IMR-90 (cell line): ENCODE results near the gene KRT73. TPM values are rescaled to one million over a fixed set of nuclear protein-coding genes. Genes with fewer than 3 reads are reported as not detected.

Experiments used
- ATAC-seq: fragments of 200-7000 bp; cut with Tn5 transposase; 2 replicates; pipeline ENCODE4 v1.9.1; 2020; ENCODE audit warnings: low read depth, mild to moderate bottlenecking, moderate library complexity
- BruUV-seq: library from RNA; stranded (reverse); fragments of 400-500 nt; replicated peaks from 2 replicates; lab custom pipeline; 2021; lab: Mats Ljungman, UMichigan
- CTCF ChIA-PET: fragments of 300-600 bp; formaldehyde crosslinking; extraction: SDS; loops from one replicate; lab custom pipeline; 2021; ENCODE audit warnings: antibody characterized with exemption; lab: Yijun Ruan, JAX
- POLR2A ChIA-PET: fragments of 300-600 bp; sonication (Branson Sonifier 250); formaldehyde crosslinking; loops from one replicate; lab custom pipeline; 2022; ENCODE audit warnings: antibody characterized with exemption; ENCODE audit not compliant: unreplicated experiment; lab: Charles Lee
- DNase-seq: peaks from one replicate; pipeline ENCODE4 v3.0.0; 2013
- H2AFZ ChIP-seq: replicated peaks from 2 replicates; pipeline ENCODE3; 2013; ENCODE audit warnings: low read length, mild to moderate bottlenecking; ENCODE audit not compliant: poor library complexity
- H2AK5ac ChIP-seq: 2 replicates; pipeline ENCODE4 v1.6.1; 2013; ENCODE audit warnings: low read depth, low read length, inconsistent platforms
- H2AK9ac ChIP-seq: replicated peaks from 2 replicates; pipeline ENCODE3; 2013; ENCODE audit warnings: mild to moderate bottlenecking, low read depth, low read length, moderate library complexity; ENCODE audit not compliant: poor library complexity
- H2BK120ac ChIP-seq: 2 replicates; pipeline ENCODE4 v1.6.1; 2013; ENCODE audit warnings: low read depth, low read length, inconsistent platforms
- H2BK15ac ChIP-seq: 3 replicates; pipeline ENCODE4 v1.6.1; 2013; ENCODE audit warnings: low read depth, low read length, inconsistent platforms
- H2BK20ac ChIP-seq: 2 replicates; pipeline ENCODE4 v1.6.1; 2013; ENCODE audit warnings: low read depth, mild to moderate bottlenecking, inconsistent platforms, low read length, moderate library complexity
- H2BK5ac ChIP-seq: 2 replicates; pipeline ENCODE4 v1.6.1; 2013; ENCODE audit warnings: mild to moderate bottlenecking, low read depth, low read length, inconsistent platforms; ENCODE audit not compliant: poor library complexity, severe bottlenecking
- H3K14ac ChIP-seq: replicated peaks from 2 replicates; pipeline ENCODE4 v1.6.1; 2013; ENCODE audit warnings: low read depth, low read length, inconsistent platforms
- H3K18ac ChIP-seq: 2 replicates; pipeline ENCODE4 v1.6.1; 2013; ENCODE audit warnings: low read depth, low read length, control low read depth
- H3K23ac ChIP-seq: 2 replicates; pipeline ENCODE4 v1.6.1; 2013; ENCODE audit warnings: low read depth, low read length, inconsistent platforms
- H3K27ac ChIP-seq: 2 replicates; pipeline ENCODE4 v1.5.1; 2013; ENCODE audit warnings: mild to moderate bottlenecking, control low read depth, low read length; ENCODE audit not compliant: insufficient read depth
- H3K27me3 ChIP-seq: 2 replicates; pipeline ENCODE4 v1.6.1; 2013; ENCODE audit warnings: low read length; ENCODE audit not compliant: control insufficient read depth, insufficient read depth
- H3K36me3 ChIP-seq: 2 replicates; pipeline ENCODE4 v1.6.1; 2013; ENCODE audit warnings: low read length, mixed read lengths; ENCODE audit not compliant: control insufficient read depth, insufficient read depth
- H3K4ac ChIP-seq: 2 replicates; pipeline ENCODE4 v1.6.1; 2013; ENCODE audit warnings: low read depth, low read length, inconsistent platforms
- H3K4me1 ChIP-seq: 2 replicates; pipeline ENCODE4 v1.6.1; 2013; ENCODE audit warnings: low read length, mixed read lengths; ENCODE audit not compliant: control insufficient read depth, insufficient read depth
- H3K4me2 ChIP-seq: 2 replicates; pipeline ENCODE4 v1.6.1; 2013; ENCODE audit warnings: low read depth, mild to moderate bottlenecking, control low read depth, low read length, moderate library complexity
- H3K4me3 ChIP-seq: 2 replicates; pipeline ENCODE4 v1.5.1; 2013; ENCODE audit warnings: low read depth, mild to moderate bottlenecking, control low read depth, low read length, moderate library complexity; ENCODE audit not compliant: insufficient read depth
- H3K56ac ChIP-seq: 2 replicates; pipeline ENCODE4 v1.6.1; 2013; ENCODE audit warnings: low read length, inconsistent platforms; ENCODE audit not compliant: insufficient read depth; ENCODE audit errors: extremely low read depth
- H3K79me1 ChIP-seq, 2 experiments: 2 replicates each; pipeline ENCODE4 v1.6.1; 2013; ENCODE audit warnings: low read length in 2 of 2, inconsistent platforms in 1 of 2, low read depth in 1 of 2
- H3K9ac ChIP-seq: 2 replicates; pipeline ENCODE4 v1.6.1; 2013; ENCODE audit warnings: low read depth, low read length, control low read depth
- H3K9me1 ChIP-seq: 2 replicates; pipeline ENCODE4 v1.6.1; 2013; ENCODE audit warnings: low read length, inconsistent platforms; ENCODE audit not compliant: insufficient read depth
- H3K9me3 ChIP-seq: 2 replicates; pipeline ENCODE4 v1.6.1; 2013; ENCODE audit warnings: low read length; ENCODE audit not compliant: control insufficient read depth, insufficient read depth
- H4K20me1 ChIP-seq: 2 replicates; pipeline ENCODE4 v1.6.1; 2013; ENCODE audit warnings: low read length, inconsistent platforms; ENCODE audit not compliant: insufficient read depth
- H4K5ac ChIP-seq: 2 replicates; pipeline ENCODE4 v1.6.1; 2013; ENCODE audit warnings: mild to moderate bottlenecking, low read depth, low read length, control low read depth
- H4K8ac ChIP-seq, 2 experiments: 2 replicates each; pipeline ENCODE4 v1.6.1; 2013; ENCODE audit warnings: low read depth in 2 of 2, low read length in 2 of 2, control low read depth in 1 of 2, inconsistent platforms in 1 of 2
- H4K91ac ChIP-seq: 2 replicates; pipeline ENCODE4 v1.6.1; 2013; ENCODE audit warnings: low read depth, low read length, inconsistent platforms; ENCODE audit not compliant: insufficient read depth
- RCOR1 ChIP-seq: IDR thresholded peaks from 2 replicates; pipeline ENCODE4 v1.6.1; 2012; ENCODE audit warnings: mild to moderate bottlenecking, low read length, improper control_type of control experiment; ENCODE audit not compliant: insufficient replicate concordance
- WGBS, 2 experiments: methylation state at CpG; one replicate each; pipeline versions ENCODE4 v1.1.5 to v1.1.7; 2013; ENCODE audit warnings: missing lambda C conversion rate in 2 of 2; ENCODE audit not compliant: insufficient read length in 1 of 2; ENCODE audit errors: extremely low coverage in 2 of 2; 5-methylcytosine and 5-hydroxymethylcytosine counted together
- dilution Hi-C: fragments of 300-500 bp; cut with HindIII; formaldehyde crosslinking; loops from one replicate; pipeline ENCODE4 v1.14.3; 2018; ENCODE audit warnings: low sequenced_read_pairs; ENCODE audit not compliant: unreplicated experiment
- in situ Hi-C: fragments of 300-500 bp; cut with MboI; formaldehyde crosslinking; loops from 3 replicates; pipeline ENCODE4 v1.14.3; 2019; ENCODE audit warnings: low sequenced_read_pairs, inconsistent platforms, mixed read lengths
- intact Hi-C: fragments of 100-400 bp; cut with micrococcal nuclease; formaldehyde crosslinking; loops from 2 replicates; pipeline ENCODE4 v1.10.0; 2022
- polyA plus RNA-seq, 3 experiments: library from polyadenylated mRNA; depleted of rRNA; stranded (reverse); fragments of >200 nt; gene quantifications; 2 replicates each; pipeline ENCODE4 v1.2.3, GENCODE V29; 2012; ENCODE audit warnings: low replicate concordance in 1 of 3
- total RNA-seq: library from RNA; depleted of rRNA; stranded (reverse); fragments of >200 nt; gene quantifications from 2 replicates; pipeline ENCODE4 v1.2.3, GENCODE V29; 2012

Gene KRT73
- total and polyA plus RNA-seq, 2 of the 4 experiments (the other 2 are of a cell fraction): not detected

GRCh38 chr12:52575948-52576347, 42.4 kb downstream of the KRT73 start:
- Histone ChIP-seq H3K14ac (no peak overlapping the region), H3K4me1 (no peaks in the 10 kb centered on the region), H2AK9ac (no peak overlapping the region), H4K91ac (no peak overlapping the region), H3K4ac (no peak overlapping the region), H3K79me1 (no peaks in the 10 kb centered on the region), H3K9ac (no peak overlapping the region), H4K5ac (no peak overlapping the region), H3K4me2 (no peak overlapping the region), H2BK120ac (no peak overlapping the region), H2AK5ac (no peak overlapping the region), H2BK15ac (no peak overlapping the region), H2BK5ac (no peak overlapping the region), H3K27me3 (peaks cover 52% of the 10 kb centered on the region), H3K27ac (no peak overlapping the region), H4K20me1 (no peaks in the 10 kb centered on the region), H3K4me3 (no peak overlapping the region), H2AFZ (no peak overlapping the region), H3K23ac (no peak overlapping the region), H3K9me1 (no peaks in the 10 kb centered on the region), H3K18ac (no peak overlapping the region), H2BK20ac (no peak overlapping the region), H3K36me3 (no peaks in the 10 kb centered on the region), H3K9me3 (no peaks in the 10 kb centered on the region), H4K8ac (no peak overlapping the region), H3K56ac (no peak overlapping the region)
- no CpG with 5 or more reads among the region's 3 CpGs for WGBS, 2 experiments
- ATAC-seq: no peak
- DNase-seq: no peak
- ChIA-PET CTCF (no interaction called here), POLR2A (no interaction called here)
- in situ Hi-C loops (no loop called here), intact Hi-C loops (no loop called here), dilution Hi-C loops (no loop called here)
- no peak for TF ChIP-seq RCOR1
- BruUV-seq: no TSS peak
